H1 (cell line): Measurements from ENCODE around the gene DEGS2. TPM values are rescaled to one million over a fixed set of nuclear protein-coding genes. Genes with fewer than 3 reads are reported as not detected.

ENCODE experiments used
- RNF2 ChIP-seq: fragments of 200-900, 300-1000 bp; sonication (generic); IDR thresholded peaks from 2 replicates; pipeline ENCODE4 v1.7.1; 2016; ENCODE audit warnings: borderline replicate concordance, low read depth, mild to moderate bottlenecking, antibody characterized with exemption, low read length; ENCODE audit not compliant: poor library complexity, severe bottlenecking; ENCODE audit errors: missing control alignments
- SRF ChIP-seq: IDR thresholded peaks from 2 replicates; pipeline ENCODE4 v1.6.1; 2011; ENCODE audit warnings: mild to moderate bottlenecking, low read depth, low read length, moderate library complexity
- polyA plus RNA-seq, 7 experiments: library from polyadenylated mRNA; depleted of rRNA in 3 of 7; stranded (reverse) in 5 of 7; unstranded in 2 of 7; fragments of >200 nt in 5 of 7; fragments of 200-250 nt in 2 of 7; gene quantifications; 1 replicate in 5 of 7; 2 replicates in 1 of 7; 4 replicates in 1 of 7; pipeline versions ENCODE4 v1.2.1 to v1.2.3, GENCODE V29; 2011 to 2013; ENCODE audit warnings: missing spikeins in 2 of 7, mixed read lengths in 2 of 7
- total RNA-seq: library from RNA; stranded (reverse); fragmentation: NEBNext Ultra II Directional; extraction: Animal tissue kit (Norgen Biotek cat#: 25700); gene quantifications from 2 replicates; pipeline ENCODE4 v1.2.1, GENCODE V29; 2021

Gene DEGS2
- total and polyA plus RNA-seq, 2 of the 8 experiments (the other 6 are each of a cell fraction or from before 2014, with no cell fraction given): 0.61 to 0.82 TPM

DNA sequence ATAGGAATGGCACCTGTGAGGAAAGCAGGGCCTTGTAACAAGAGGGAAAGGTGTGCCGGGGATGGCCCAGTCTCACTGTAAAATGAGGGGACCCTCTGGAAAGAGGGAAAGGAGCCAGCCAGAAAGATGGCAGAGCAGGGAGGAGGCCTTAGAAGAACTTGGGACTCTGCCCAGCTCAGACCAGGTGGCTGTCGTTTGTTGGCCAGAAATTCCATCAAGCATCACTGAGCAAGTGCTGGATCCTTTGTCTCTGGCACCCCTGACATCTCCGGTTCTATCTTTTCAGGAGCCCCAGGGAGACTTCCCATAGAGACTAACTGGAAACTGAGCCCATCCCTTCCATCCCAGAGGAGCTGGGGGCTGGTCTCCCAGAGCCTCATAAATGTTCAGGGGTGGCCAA is 43.3 kb downstream of the DEGS2 start (continued):
- no peak for TF ChIP-seq RNF2
- TF ChIP-seq SRF: no peak
